Keratinocyte (primary cell): Measurements from ENCODE around the gene CTXN1. TPM values are rescaled to one million over a fixed set of nuclear protein-coding genes. Genes with fewer than 3 reads are reported as not detected.

Source experiments
- DNase-seq: peaks from one replicate; pipeline ENCODE4 v3.0.0-alpha.2; 2011; ENCODE audit warnings: low read depth, missing footprints, low spot score
- FAIRE-seq: peaks from 2 replicates; lab custom pipeline; 2011; peaks lifted over from hg19 to GRCh38; lab: Jason Lieb, UNC
- H2AFZ ChIP-seq: 2 replicates; pipeline ENCODE4 v1.6.0; 2012; ENCODE audit warnings: low read length, control low read depth, inconsistent platforms; ENCODE audit not compliant: control insufficient read depth
- H3K27ac ChIP-seq: 2 replicates; pipeline ENCODE4 v1.5.1; 2011; ENCODE audit warnings: low read length; ENCODE audit not compliant: control insufficient read depth, insufficient read depth
- H3K27me3 ChIP-seq: 3 replicates; pipeline ENCODE4 v1.6.0; 2011; ENCODE audit warnings: low read length; ENCODE audit not compliant: control insufficient read depth, insufficient read depth; ENCODE audit errors: extremely low read depth
- H3K36me3 ChIP-seq, 2 experiments: 2 replicates in 1 of 2; 3 replicates in 1 of 2; pipeline ENCODE4 v1.5.1; 2011; ENCODE audit warnings: low read length in 2 of 2, mild to moderate bottlenecking in 1 of 2; ENCODE audit not compliant: control insufficient read depth in 2 of 2, insufficient read depth in 2 of 2; ENCODE audit errors: extremely low read depth in 1 of 2
- H3K4me1 ChIP-seq: 3 replicates; pipeline ENCODE4 v1.5.1; 2011; ENCODE audit warnings: low read length; ENCODE audit not compliant: control insufficient read depth, insufficient read depth; ENCODE audit errors: extremely low read depth
- H3K4me2 ChIP-seq: 3 replicates; pipeline ENCODE4 v1.6.0; 2011; ENCODE audit warnings: low read depth, low read length; ENCODE audit not compliant: control insufficient read depth, insufficient read depth; ENCODE audit errors: extremely low read depth
- H3K4me3 ChIP-seq, 3 experiments: fragments of 200-600 bp in 1 of 3; sonication (generic) in 1 of 3; 2 replicates in 2 of 3; 3 replicates in 1 of 3; pipeline ENCODE4 v1.5.1; 2011 to 2016; ENCODE audit warnings: low read length in 3 of 3, mild to moderate bottlenecking in 3 of 3, control low read depth in 2 of 3, inconsistent platforms in 1 of 3, low read depth in 1 of 3, mixed read lengths in 1 of 3, mixed run types in 1 of 3, moderate library complexity in 1 of 3; ENCODE audit not compliant: control insufficient read depth in 2 of 3, insufficient read depth in 2 of 3; ENCODE audit errors: extremely low read depth in 1 of 3
- H3K79me2 ChIP-seq: 2 replicates; pipeline ENCODE4 v1.6.0; 2012; ENCODE audit warnings: low read length; ENCODE audit not compliant: control insufficient read depth, insufficient read depth
- H3K9ac ChIP-seq: 3 replicates; pipeline ENCODE4 v1.6.0; 2011; ENCODE audit warnings: low read length; ENCODE audit not compliant: control insufficient read depth, insufficient read depth; ENCODE audit errors: extremely low read depth
- H3K9me1 ChIP-seq: 3 replicates; pipeline ENCODE4 v1.6.0; 2011; ENCODE audit warnings: low read length; ENCODE audit not compliant: control insufficient read depth, insufficient read depth; ENCODE audit errors: extremely low read depth
- H3K9me3 ChIP-seq: 2 replicates; pipeline ENCODE4 v1.5.1; 2012; ENCODE audit warnings: low read depth, low read length; ENCODE audit not compliant: control insufficient read depth
- H4K20me1 ChIP-seq: 3 replicates; pipeline ENCODE4 v1.6.0; 2011; ENCODE audit warnings: low read length; ENCODE audit not compliant: control insufficient read depth, insufficient read depth; ENCODE audit errors: extremely low read depth
- EZH2 ChIP-seq: IDR thresholded peaks from one replicate; pipeline ENCODE4 v1.6.1; 2012; ENCODE audit warnings: inconsistent platforms, mild to moderate bottlenecking, low read length, moderate library complexity
- dilution Hi-C: fragments of 300-500 bp; cut with MboI; formaldehyde crosslinking; loops from one replicate; pipeline ENCODE4 v1.7.0; 2020; ENCODE audit warnings: low sequenced_read_pairs; ENCODE audit not compliant: extremely low pct_ligation_motif_present
- polyA plus RNA-seq, 5 experiments: library from polyadenylated mRNA; depleted of rRNA in 3 of 5; stranded (reverse) in 3 of 5; stranded (forward) in 1 of 5; unstranded in 1 of 5; fragments of >200 nt; gene quantifications; 1 replicate in 1 of 5; 2 replicates in 3 of 5; 3 replicates in 1 of 5; pipeline versions ENCODE4 v1.2.1 to v1.2.3, GENCODE V29; 2011 to 2012; ENCODE audit warnings: missing spikeins in 2 of 5, low read depth in 1 of 5, low replicate concordance in 1 of 5
- TF ChIP-seq, protein P1 (sequence below), 3 experiments: IDR thresholded peaks in 1 of 3; conservative IDR thresholded peaks in 1 of 3; optimal IDR thresholded peaks in 1 of 3; 2 replicates in 2 of 3; 3 replicates in 1 of 3; pipeline versions ENCODE3 to v1.5.1; 2011; ENCODE audit warnings: low read length in 3 of 3, mild to moderate bottlenecking in 3 of 3, moderate library complexity in 2 of 3, control low read depth in 1 of 3, inconsistent platforms in 1 of 3; ENCODE audit not compliant: insufficient read depth in 2 of 3; ENCODE audit errors: extremely low read depth in 1 of 3

The CTXN1 gene
- polyA plus RNA-seq, 1 donor (not counting 4 experiments of a cell fraction or from before 2014, with no cell fraction given), result 0.41 TPM

DNA sequence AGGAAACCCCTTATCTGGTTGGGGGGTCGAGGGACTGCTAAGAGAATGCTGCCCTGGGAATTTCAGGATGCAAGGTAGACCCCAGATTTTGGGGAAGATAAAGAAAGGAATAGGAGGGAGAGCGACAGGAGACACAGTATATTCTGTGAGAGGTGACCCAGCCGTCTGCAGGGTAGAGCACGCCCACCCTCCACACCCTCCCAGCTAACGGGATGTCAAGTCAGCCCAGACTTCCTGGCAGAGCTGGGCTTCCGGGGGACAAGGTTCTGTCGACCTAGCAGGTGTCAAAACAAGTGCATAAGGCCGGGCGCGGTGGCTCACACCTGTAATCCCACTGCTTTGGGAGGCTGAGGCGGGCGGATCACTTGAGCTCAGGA is 51.0 kb downstream of the CTXN1 start:
- H3K4me2 ChIP-seq, result no peak overlapping the region
- no peaks in the 10 kb centered on the region for H3K36me3 ChIP-seq
- TF ChIP-seq, protein P1, sequence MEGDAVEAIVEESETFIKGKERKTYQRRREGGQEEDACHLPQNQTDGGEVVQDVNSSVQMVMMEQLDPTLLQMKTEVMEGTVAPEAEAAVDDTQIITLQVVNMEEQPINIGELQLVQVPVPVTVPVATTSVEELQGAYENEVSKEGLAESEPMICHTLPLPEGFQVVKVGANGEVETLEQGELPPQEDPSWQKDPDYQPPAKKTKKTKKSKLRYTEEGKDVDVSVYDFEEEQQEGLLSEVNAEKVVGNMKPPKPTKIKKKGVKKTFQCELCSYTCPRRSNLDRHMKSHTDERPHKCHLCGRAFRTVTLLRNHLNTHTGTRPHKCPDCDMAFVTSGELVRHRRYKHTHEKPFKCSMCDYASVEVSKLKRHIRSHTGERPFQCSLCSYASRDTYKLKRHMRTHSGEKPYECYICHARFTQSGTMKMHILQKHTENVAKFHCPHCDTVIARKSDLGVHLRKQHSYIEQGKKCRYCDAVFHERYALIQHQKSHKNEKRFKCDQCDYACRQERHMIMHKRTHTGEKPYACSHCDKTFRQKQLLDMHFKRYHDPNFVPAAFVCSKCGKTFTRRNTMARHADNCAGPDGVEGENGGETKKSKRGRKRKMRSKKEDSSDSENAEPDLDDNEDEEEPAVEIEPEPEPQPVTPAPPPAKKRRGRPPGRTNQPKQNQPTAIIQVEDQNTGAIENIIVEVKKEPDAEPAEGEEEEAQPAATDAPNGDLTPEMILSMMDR (optimal IDR thresholded peaks at IDR 0.05 in 1 of 3, IDR thresholded peaks at IDR 0.05 in 1 of 3, conservative IDR thresholded peaks at IDR 0.05 in 1 of 3; ENCODE audit: extremely low read depth in 1 of 3, insufficient read depth in 2 of 3, low read length in 3 of 3), result no peak
- TF ChIP-seq EZH2, result no peak
- no peak overlapping the region for H3K27ac ChIP-seq
- peaks cover 38% of the 10 kb centered on the region for H3K27me3 ChIP-seq
- peaks cover 13% of the 10 kb centered on the region for H3K4me1 ChIP-seq
- no peak overlapping the region for H2AFZ ChIP-seq
- H4K20me1 ChIP-seq, result peaks cover 2% of the 10 kb centered on the region
- H3K9me3 ChIP-seq, result no peaks in the 10 kb centered on the region
- no peaks in the 10 kb centered on the region for H3K79me2 ChIP-seq
- dilution Hi-C loops, result no loop called here
- H3K9me1 ChIP-seq, result no peaks in the 10 kb centered on the region
- H3K4me3 ChIP-seq, result no peak overlapping the region
- no peak overlapping the region for H3K9ac ChIP-seq
- no peak for FAIRE-seq
- no peak for DNase-seq

Other genes with a start within 250 kb of the CTXN1 start
- 0.09 TPM in 1 of 3 replicates, not detected in the others for gene MCEMP1, start 249.0 kb downstream of the CTXN1 start, polyA plus RNA-seq
- gene TRAPPC5, start 245.3 kb downstream of the CTXN1 start, polyA plus RNA-seq, result 27.7 to 141 TPM (median 54.8 TPM) in 3 replicates
- 0.14 TPM in 1 of 3 replicates, not detected in the others for gene FCER2, start 224.0 kb downstream of the CTXN1 start, polyA plus RNA-seq
- gene CLEC4G, start 194.0 kb downstream of the CTXN1 start, polyA plus RNA-seq, result not detected in 3 replicates
- gene CD209, start 178.6 kb downstream of the CTXN1 start, polyA plus RNA-seq, result not detected in 3 replicates
- gene CLEC4M, start 162.9 kb downstream of the CTXN1 start, polyA plus RNA-seq, result 0.03 TPM in 1 of 3 replicates, not detected in the others
- 7.5 to 14.8 TPM (median 8.5 TPM) in 3 replicates for gene EVI5L, start 95.9 kb downstream of the CTXN1 start, polyA plus RNA-seq
- 0.05 TPM in 2 of 3 replicates, not detected in the other for gene PRR36, start 51.7 kb downstream of the CTXN1 start, polyA plus RNA-seq
- gene LRRC8E, start 37.6 kb downstream of the CTXN1 start, polyA plus RNA-seq, result 11.5 to 22.2 TPM (median 13.5 TPM) in 3 replicates
- 8.4 to 11.7 TPM (median 10.9 TPM) in 3 replicates for gene MAP2K7, start 22.3 kb downstream of the CTXN1 start, polyA plus RNA-seq
- 0.28 to 0.72 TPM (median 0.68 TPM) in 3 replicates for gene TGFBR3L, start 11.3 kb downstream of the CTXN1 start, polyA plus RNA-seq
- gene SNAPC2, start 5.8 kb downstream of the CTXN1 start, polyA plus RNA-seq, result 10.7 to 15.5 TPM (median 10.8 TPM) in 3 replicates
- 32.4 to 37.1 TPM (median 34.8 TPM) in 3 replicates for gene TIMM44, start 17.5 kb upstream of the CTXN1 start, polyA plus RNA-seq
- gene ELAVL1, start 79.5 kb upstream of the CTXN1 start, polyA plus RNA-seq, result 32.6 to 96.8 TPM (median 46.9 TPM) in 3 replicates
- gene CCL25, start 126.6 kb upstream of the CTXN1 start, polyA plus RNA-seq, result not detected in 3 replicates
- not detected in 3 replicates for gene FBN3, start 223.5 kb upstream of the CTXN1 start, polyA plus RNA-seq